Neural cell (in vitro differentiated cells): ENCODE data around the gene NUP54. TPM values are rescaled to one million over a fixed set of nuclear protein-coding genes. Genes with fewer than 3 reads are reported as not detected.

Experiments used
- H2AFZ ChIP-seq: fragments of 200-600, 300-800 bp; sonication (generic), shearing (Covaris generic); 2 replicates; pipeline ENCODE4 v1.6.0; 2014; ENCODE audit warnings: low read depth, mild to moderate bottlenecking, antibody characterized with exemption, low read length, moderate library complexity
- H3F3A ChIP-seq: fragments of 200-600 bp; shearing (Covaris generic); 2 replicates; pipeline ENCODE4 v1.6.1; 2016; ENCODE audit warnings: mild to moderate bottlenecking, moderate library complexity, mixed read lengths, antibody characterized with exemption, low read length; ENCODE audit not compliant: insufficient read depth, poor library complexity, severe bottlenecking
- H3K27ac ChIP-seq: fragments of 200-600, 300-800 bp; sonication (generic), shearing (Covaris generic); 2 replicates; pipeline ENCODE4 v1.5.1; 2014; ENCODE audit warnings: mild to moderate bottlenecking, low read length, moderate library complexity
- H3K27me3 ChIP-seq: fragments of 300-800, 200-600 bp; sonication (generic), shearing (Covaris generic); 2 replicates; pipeline ENCODE4 v1.6.0; 2014; ENCODE audit warnings: mild to moderate bottlenecking, low read depth, low read length, moderate library complexity; ENCODE audit not compliant: insufficient read depth
- H3K36me3 ChIP-seq: fragments of 300-800, 200-600 bp; sonication (generic), shearing (Covaris generic); 2 replicates; pipeline ENCODE4 v1.5.1; 2014; ENCODE audit warnings: mild to moderate bottlenecking, antibody characterized with exemption, low read length, moderate library complexity; ENCODE audit not compliant: insufficient read depth
- H3K4me2 ChIP-seq: fragments of 300-800, 200-600 bp; sonication (generic), shearing (Covaris generic); 2 replicates; pipeline ENCODE4 v1.6.0; 2014; ENCODE audit warnings: mild to moderate bottlenecking, low read length
- H3K4me3 ChIP-seq: fragments of 300-800, 200-600 bp; sonication (generic), shearing (Covaris generic); 2 replicates; pipeline ENCODE4 v1.5.1; 2014; ENCODE audit warnings: mild to moderate bottlenecking, low read length, moderate library complexity
- H3K79me2 ChIP-seq: fragments of 200-600 bp; shearing (Covaris generic); replicated peaks from 2 replicates; pipeline ENCODE4 v1.6.0; 2014; ENCODE audit warnings: mild to moderate bottlenecking, low read length, moderate library complexity; ENCODE audit not compliant: insufficient read depth
- H3K9ac ChIP-seq: fragments of 300-800, 200-600 bp; sonication (generic), shearing (Covaris generic); 2 replicates; pipeline ENCODE4 v1.6.1; 2016; ENCODE audit warnings: mild to moderate bottlenecking, low read length, mixed read lengths
- H3K9me2 ChIP-seq: fragments of 200-600 bp; shearing (Covaris generic); 2 replicates; pipeline ENCODE4 v1.6.1; 2016; ENCODE audit warnings: mild to moderate bottlenecking, low read length, mixed read lengths; ENCODE audit not compliant: insufficient read depth
- H3K9me3 ChIP-seq: fragments of 200-600, 300-800 bp; sonication (generic), shearing (Covaris generic); 2 replicates; pipeline ENCODE4 v1.6.1; 2016; ENCODE audit warnings: mild to moderate bottlenecking, mixed run types, low read length, moderate library complexity, mixed read lengths
- H4K20me1 ChIP-seq: fragments of 200-600 bp; shearing (Covaris generic); 2 replicates; pipeline ENCODE4 v1.6.1; 2016; ENCODE audit warnings: mild to moderate bottlenecking, mixed run types; ENCODE audit not compliant: insufficient read depth
- CTCF ChIP-seq: fragments of 450-650 bp; IDR thresholded peaks from 2 replicates; pipeline ENCODE4 v1.5.1; 2014; ENCODE audit warnings: antibody characterized with exemption, mild to moderate bottlenecking, moderate library complexity; ENCODE audit not compliant: poor library complexity, severe bottlenecking
- EP300 ChIP-seq: fragments of 450-650 bp; conservative IDR thresholded peaks from 2 replicates; pipeline ENCODE4 v1.6.1; 2014; ENCODE audit warnings: antibody characterized with exemption, mild to moderate bottlenecking, moderate library complexity; ENCODE audit not compliant: poor library complexity, severe bottlenecking
- EZH2 ChIP-seq: fragments of 200-600, 300-800 bp; shearing (Covaris generic), sonication (generic); IDR thresholded peaks from 2 replicates; pipeline ENCODE4 v1.6.1; 2014; ENCODE audit warnings: antibody characterized with exemption, low read length, borderline replicate concordance, mild to moderate bottlenecking; ENCODE audit not compliant: insufficient read depth, poor library complexity, severe bottlenecking
- MXI1 ChIP-seq: fragments of 450-650 bp; conservative IDR thresholded peaks from 2 replicates; pipeline ENCODE4 v1.6.1; 2014; ENCODE audit warnings: antibody characterized with exemption, mild to moderate bottlenecking; ENCODE audit not compliant: poor library complexity, severe bottlenecking
- POLR2AphosphoS5 ChIP-seq: IDR thresholded peaks from 2 replicates; pipeline ENCODE4 v1.6.1; 2012
- RAD21 ChIP-seq: fragments of 450-650 bp; conservative IDR thresholded peaks from 2 replicates; pipeline ENCODE4 v1.6.1; 2014; ENCODE audit warnings: antibody characterized with exemption, mild to moderate bottlenecking, moderate library complexity
- SMC3 ChIP-seq: fragments of 450-650 bp; conservative IDR thresholded peaks from 2 replicates; pipeline ENCODE4 v1.6.1; 2014; ENCODE audit warnings: antibody characterized with exemption, mild to moderate bottlenecking, moderate library complexity; ENCODE audit not compliant: poor library complexity
- TAF1 ChIP-seq: IDR thresholded peaks from 2 replicates; pipeline ENCODE4 v1.6.1; 2012; ENCODE audit warnings: low read depth
- polyA plus RNA-seq: library from polyadenylated mRNA; depleted of rRNA; stranded (reverse); fragments of >200 nt; gene quantifications from 2 replicates; pipeline ENCODE4 v1.2.3, GENCODE V29; 2014
- TF ChIP-seq, protein P1 (sequence below): IDR thresholded peaks from 2 replicates; pipeline ENCODE4 v1.6.1; 2012; ENCODE audit warnings: borderline replicate concordance

Gene NUP54
- polyA plus RNA-seq, 1 donor from 2014 or later: 103 TPM

- H3F3A ChIP-seq: no peaks in the 10 kb centered on the region
- peaks cover 9% of the 10 kb centered on the region for H3K36me3 ChIP-seq
- peaks cover 15% of the 10 kb centered on the region for H3K79me2 ChIP-seq
- TF ChIP-seq SMC3 (no peak), MXI1 (no peak), RAD21 (no peak), TAF1 (no peak), CTCF (no peak), POLR2AphosphoS5 (no peak), EZH2 (no peak), EP300 (no peak)
- TF ChIP-seq, protein P1, sequence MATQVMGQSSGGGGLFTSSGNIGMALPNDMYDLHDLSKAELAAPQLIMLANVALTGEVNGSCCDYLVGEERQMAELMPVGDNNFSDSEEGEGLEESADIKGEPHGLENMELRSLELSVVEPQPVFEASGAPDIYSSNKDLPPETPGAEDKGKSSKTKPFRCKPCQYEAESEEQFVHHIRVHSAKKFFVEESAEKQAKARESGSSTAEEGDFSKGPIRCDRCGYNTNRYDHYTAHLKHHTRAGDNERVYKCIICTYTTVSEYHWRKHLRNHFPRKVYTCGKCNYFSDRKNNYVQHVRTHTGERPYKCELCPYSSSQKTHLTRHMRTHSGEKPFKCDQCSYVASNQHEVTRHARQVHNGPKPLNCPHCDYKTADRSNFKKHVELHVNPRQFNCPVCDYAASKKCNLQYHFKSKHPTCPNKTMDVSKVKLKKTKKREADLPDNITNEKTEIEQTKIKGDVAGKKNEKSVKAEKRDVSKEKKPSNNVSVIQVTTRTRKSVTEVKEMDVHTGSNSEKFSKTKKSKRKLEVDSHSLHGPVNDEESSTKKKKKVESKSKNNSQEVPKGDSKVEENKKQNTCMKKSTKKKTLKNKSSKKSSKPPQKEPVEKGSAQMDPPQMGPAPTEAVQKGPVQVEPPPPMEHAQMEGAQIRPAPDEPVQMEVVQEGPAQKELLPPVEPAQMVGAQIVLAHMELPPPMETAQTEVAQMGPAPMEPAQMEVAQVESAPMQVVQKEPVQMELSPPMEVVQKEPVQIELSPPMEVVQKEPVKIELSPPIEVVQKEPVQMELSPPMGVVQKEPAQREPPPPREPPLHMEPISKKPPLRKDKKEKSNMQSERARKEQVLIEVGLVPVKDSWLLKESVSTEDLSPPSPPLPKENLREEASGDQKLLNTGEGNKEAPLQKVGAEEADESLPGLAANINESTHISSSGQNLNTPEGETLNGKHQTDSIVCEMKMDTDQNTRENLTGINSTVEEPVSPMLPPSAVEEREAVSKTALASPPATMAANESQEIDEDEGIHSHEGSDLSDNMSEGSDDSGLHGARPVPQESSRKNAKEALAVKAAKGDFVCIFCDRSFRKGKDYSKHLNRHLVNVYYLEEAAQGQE: no peak
- no peak overlapping the region for H2AFZ ChIP-seq
- H3K4me2 ChIP-seq: no peak overlapping the region
- no peaks in the 10 kb centered on the region for H3K9me2 ChIP-seq
- H3K27me3 ChIP-seq: no peaks in the 10 kb centered on the region
- no peaks in the 10 kb centered on the region for H3K9me3 ChIP-seq
- no peak overlapping the region for H3K9ac ChIP-seq
- no peaks in the 10 kb centered on the region for H4K20me1 ChIP-seq
- no peak overlapping the region for H3K4me3 ChIP-seq
- no peak overlapping the region for H3K27ac ChIP-seq
Measured at GRCh38 chr4:76188557-76188956, 40.4 kb upstream of the NUP54 start.

GRCh38 chr4:76188149-76188548, 40.0 kb upstream of the NUP54 start:
- Histone ChIP-seq H2AFZ (no peak overlapping the region), H3K79me2 (peaks cover 15% of the 10 kb centered on the region), H3K36me3 (peaks cover 8% of the 10 kb centered on the region), H4K20me1 (no peaks in the 10 kb centered on the region), H3K9me3 (no peaks in the 10 kb centered on the region), H3K27me3 (no peaks in the 10 kb centered on the region), H3K9ac (no peak overlapping the region), H3K9me2 (no peaks in the 10 kb centered on the region), H3K27ac (no peak overlapping the region), H3K4me3 (no peak overlapping the region), H3F3A (no peaks in the 10 kb centered on the region), H3K4me2 (no peak overlapping the region)
- TF ChIP-seq MXI1: no peak
- TF ChIP-seq POLR2AphosphoS5: no peak
- no peak for TF ChIP-seq RAD21
- no peak for TF ChIP-seq CTCF
- no peak for TF ChIP-seq EP300
- TF ChIP-seq, protein P1: no peak
- TF ChIP-seq EZH2: no peak
- no peak for TF ChIP-seq SMC3
- no peak for TF ChIP-seq TAF1
